OCI-LY3 (cell line): ENCODE results near the gene TAF4.

Experiments
- H2AFZ ChIP-seq: fragments of 200-600, 300-600 bp; shearing (Covaris generic); 2 replicates; pipeline ENCODE4 v1.6.0; 2014; ENCODE audit warnings: antibody characterized with exemption, low read depth, low read length
- H3K27ac ChIP-seq: fragments of 200-600, 300-600 bp; sonication (generic); 2 replicates; pipeline ENCODE4 v1.5.1; 2014; ENCODE audit warnings: mild to moderate bottlenecking, low read length, moderate library complexity, mixed read lengths
- H3K27me3 ChIP-seq: fragments of 200-600, 300-600 bp; sonication (generic); 2 replicates; pipeline ENCODE4 v1.6.1; 2014; ENCODE audit warnings: low read depth, low read length, mixed read lengths
- H3K36me3 ChIP-seq: fragments of 200-600, 300-600 bp; sonication (generic); replicated peaks from 2 replicates; pipeline ENCODE3; 2014; ENCODE audit warnings: low read depth, low read length, mixed read lengths
- H3K4me1 ChIP-seq: fragments of 300-600, 200-600 bp; sonication (generic); 2 replicates; pipeline ENCODE4 v1.6.1; 2014; ENCODE audit warnings: low read length, mixed read lengths
- H3K4me2 ChIP-seq: fragments of 200-600, 300-600 bp; sonication (generic); 2 replicates; pipeline ENCODE4 v1.6.1; 2014; ENCODE audit warnings: low read length, mixed read lengths
- H3K4me3 ChIP-seq: fragments of 300-600, 200-600 bp; sonication (generic); 2 replicates; pipeline ENCODE4 v1.5.1; 2014; ENCODE audit warnings: antibody characterized with exemption, mild to moderate bottlenecking, low read length, moderate library complexity
- H3K79me2 ChIP-seq: fragments of 300-600, 200-600 bp; shearing (Covaris generic); 2 replicates; pipeline ENCODE4 v1.6.1; 2014; ENCODE audit warnings: mild to moderate bottlenecking, low read length, mixed read lengths
- H3K9ac ChIP-seq: fragments of 300-600, 200-600 bp; shearing (Covaris generic); 2 replicates; pipeline ENCODE4 v1.6.0; 2014; ENCODE audit warnings: mild to moderate bottlenecking, low read length, moderate library complexity
- H3K9me3 ChIP-seq: fragments of 200-600, 300-600 bp; shearing (Covaris generic); 2 replicates; pipeline ENCODE4 v1.6.1; 2014; ENCODE audit warnings: low read length, mixed read lengths; ENCODE audit not compliant: insufficient read depth
- H4K20me1 ChIP-seq: fragments of 200-600, 300-600 bp; sonication (generic); 2 replicates; pipeline ENCODE4 v1.6.1; 2016; ENCODE audit warnings: low read length, mixed read lengths; ENCODE audit not compliant: insufficient read depth
- EZH2phosphoT487 ChIP-seq: fragments of 200-600 bp; shearing (Covaris generic); IDR thresholded peaks from 2 replicates; pipeline ENCODE4 v1.6.1; 2018; ENCODE audit warnings: antibody characterized with exemption, mixed run types, low read depth
- TF ChIP-seq, protein P1 (sequence below): fragments of 200-600, 300-600 bp; sonication (generic); IDR thresholded peaks from 2 replicates; pipeline ENCODE4 v1.5.1; 2014; ENCODE audit warnings: antibody characterized with exemption, low read length, low read depth

TAF4 gene

DNA sequence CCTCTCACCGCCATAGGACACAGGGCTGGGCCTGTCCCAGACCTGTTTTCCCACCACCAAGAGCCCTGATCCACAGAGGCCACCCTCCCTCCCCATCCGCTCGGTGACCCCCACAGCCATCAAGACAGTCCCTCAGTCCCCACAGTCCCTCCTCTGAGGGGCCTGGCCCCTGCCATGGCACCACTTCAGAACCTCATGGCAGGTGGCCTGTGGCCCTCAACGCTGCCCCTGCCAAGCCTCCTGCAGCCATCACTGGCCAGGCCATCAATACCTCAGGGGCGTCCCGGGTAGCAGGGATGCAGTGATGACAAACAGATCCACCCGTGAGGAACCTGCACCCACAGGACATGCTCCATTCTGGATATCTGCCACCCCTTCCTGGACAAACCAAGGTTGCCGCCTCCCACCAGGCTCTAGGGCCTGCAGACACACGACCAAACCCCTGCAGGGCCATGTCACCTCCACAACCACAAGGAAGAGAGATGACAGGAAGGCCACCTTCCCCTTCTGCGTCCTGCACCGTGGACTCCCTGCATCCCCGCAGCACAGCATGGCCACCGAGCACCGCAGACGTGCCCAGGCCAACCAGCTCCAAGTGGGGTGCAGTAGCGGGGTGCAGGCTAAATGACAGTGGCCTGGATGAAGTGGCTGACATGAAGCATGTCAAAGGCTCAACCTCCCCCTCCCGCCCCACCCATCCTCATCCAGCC is 14.0 kb downstream of the TAF4 start:
- H3K36me3 ChIP-seq: peaks cover 2% of the 10 kb centered on the region
- no peak overlapping the region for H2AFZ ChIP-seq
- no peak for TF ChIP-seq EZH2phosphoT487
- TF ChIP-seq, protein P1, sequence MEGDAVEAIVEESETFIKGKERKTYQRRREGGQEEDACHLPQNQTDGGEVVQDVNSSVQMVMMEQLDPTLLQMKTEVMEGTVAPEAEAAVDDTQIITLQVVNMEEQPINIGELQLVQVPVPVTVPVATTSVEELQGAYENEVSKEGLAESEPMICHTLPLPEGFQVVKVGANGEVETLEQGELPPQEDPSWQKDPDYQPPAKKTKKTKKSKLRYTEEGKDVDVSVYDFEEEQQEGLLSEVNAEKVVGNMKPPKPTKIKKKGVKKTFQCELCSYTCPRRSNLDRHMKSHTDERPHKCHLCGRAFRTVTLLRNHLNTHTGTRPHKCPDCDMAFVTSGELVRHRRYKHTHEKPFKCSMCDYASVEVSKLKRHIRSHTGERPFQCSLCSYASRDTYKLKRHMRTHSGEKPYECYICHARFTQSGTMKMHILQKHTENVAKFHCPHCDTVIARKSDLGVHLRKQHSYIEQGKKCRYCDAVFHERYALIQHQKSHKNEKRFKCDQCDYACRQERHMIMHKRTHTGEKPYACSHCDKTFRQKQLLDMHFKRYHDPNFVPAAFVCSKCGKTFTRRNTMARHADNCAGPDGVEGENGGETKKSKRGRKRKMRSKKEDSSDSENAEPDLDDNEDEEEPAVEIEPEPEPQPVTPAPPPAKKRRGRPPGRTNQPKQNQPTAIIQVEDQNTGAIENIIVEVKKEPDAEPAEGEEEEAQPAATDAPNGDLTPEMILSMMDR: no peak
- H3K4me2 ChIP-seq: no peak overlapping the region
- H4K20me1 ChIP-seq: peaks cover 96% of the 10 kb centered on the region
- H3K79me2 ChIP-seq: peaks cover 99% of the 10 kb centered on the region
- no peak overlapping the region for H3K4me3 ChIP-seq
- H3K9me3 ChIP-seq: no peaks in the 10 kb centered on the region
- H3K27ac ChIP-seq: no peak overlapping the region
- H3K27me3 ChIP-seq: no peaks in the 10 kb centered on the region
- no peak overlapping the region for H3K9ac ChIP-seq
- no peaks in the 10 kb centered on the region for H3K4me1 ChIP-seq

DNA sequence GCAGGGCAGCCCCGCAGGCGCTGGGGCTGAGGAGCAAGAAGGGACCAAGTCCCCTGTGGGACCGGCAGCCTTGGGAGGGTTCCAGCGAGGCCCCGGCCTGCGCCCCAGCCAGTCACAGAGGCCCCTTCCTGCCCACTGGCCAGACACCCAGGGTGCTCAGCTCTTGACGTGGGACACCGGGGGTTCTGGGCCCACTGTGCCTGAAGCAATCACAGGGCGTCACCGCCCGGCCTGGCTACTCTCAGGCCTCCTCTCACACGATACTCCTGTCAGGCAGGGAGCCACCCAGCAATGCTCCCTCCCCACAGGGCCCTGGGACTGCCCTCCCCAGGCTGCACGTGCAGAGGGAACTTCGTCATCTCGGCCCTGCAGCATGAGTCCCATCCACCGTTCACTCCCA is 14.5 kb downstream of the TAF4 start:
- H3K36me3 ChIP-seq: peaks cover under 1% of the 10 kb centered on the region
- H3K9ac ChIP-seq: no peak overlapping the region
- H3K4me1 ChIP-seq: no peaks in the 10 kb centered on the region
- H3K79me2 ChIP-seq: peaks cover 99% of the 10 kb centered on the region
- no peak overlapping the region for H2AFZ ChIP-seq
- no peak overlapping the region for H3K27ac ChIP-seq
- no peak overlapping the region for H3K4me3 ChIP-seq
- H3K4me2 ChIP-seq: no peak overlapping the region
- H4K20me1 ChIP-seq: peaks cover 95% of the 10 kb centered on the region
- H3K27me3 ChIP-seq: no peaks in the 10 kb centered on the region
- TF ChIP-seq, protein P1: no peak
- TF ChIP-seq EZH2phosphoT487: no peak
- H3K9me3 ChIP-seq: no peaks in the 10 kb centered on the region

DNA sequence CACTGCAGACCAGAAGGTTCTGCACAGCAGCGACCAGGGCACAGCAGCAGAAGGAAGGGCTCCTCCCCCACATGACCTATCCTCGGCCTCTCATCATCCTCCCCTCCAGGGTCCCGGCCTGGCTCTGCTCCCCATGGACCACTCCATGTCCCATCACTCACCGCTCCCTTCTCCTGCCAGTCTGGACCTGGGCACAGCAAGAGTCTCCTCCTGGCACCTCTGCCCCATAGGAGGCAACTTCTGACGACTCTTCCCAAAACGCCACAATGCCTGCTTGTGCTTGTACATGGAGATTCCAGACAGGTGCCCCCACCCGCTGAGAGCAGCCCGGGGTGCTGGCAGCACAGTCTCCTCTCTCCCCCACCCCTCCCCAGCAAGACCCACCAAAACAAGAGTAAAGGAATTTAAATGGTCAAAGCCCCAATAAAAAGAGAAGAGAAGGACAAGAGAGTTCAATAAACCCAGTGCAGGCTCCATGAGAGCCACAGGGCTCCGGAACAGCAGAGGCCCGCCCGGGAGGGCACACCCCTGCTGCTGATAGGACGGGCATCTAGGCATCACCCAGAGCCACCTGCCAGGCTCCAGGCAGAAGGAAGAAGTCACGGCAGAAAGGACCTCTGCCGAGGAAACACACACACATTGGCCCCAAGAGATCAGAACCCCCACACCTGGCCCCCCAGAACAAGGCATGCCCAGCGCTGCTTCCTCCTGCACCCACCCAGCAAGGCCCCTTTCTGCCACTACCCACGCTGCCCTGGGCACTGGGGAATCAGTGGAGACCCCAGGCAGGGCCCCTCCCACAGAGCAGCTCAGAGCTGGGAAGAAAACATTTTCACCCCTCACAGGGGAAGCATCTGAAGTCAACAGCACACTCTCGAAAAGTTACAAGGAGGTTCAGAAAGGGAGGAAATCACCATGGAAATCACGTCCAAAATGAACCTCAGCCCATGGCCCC is 15.2 kb downstream of the TAF4 start:
- H3K4me2 ChIP-seq: no peak overlapping the region
- H3K9me3 ChIP-seq: no peaks in the 10 kb centered on the region
- peaks cover 91% of the 10 kb centered on the region for H4K20me1 ChIP-seq
- H3K79me2 ChIP-seq: peaks cover 99% of the 10 kb centered on the region
- no peaks in the 10 kb centered on the region for H3K36me3 ChIP-seq
- H3K27ac ChIP-seq: no peak overlapping the region
- TF ChIP-seq, protein P1: no peak
- TF ChIP-seq EZH2phosphoT487: no peak
- no peaks in the 10 kb centered on the region for H3K27me3 ChIP-seq
- no peak overlapping the region for H3K9ac ChIP-seq
- H3K4me3 ChIP-seq: no peak overlapping the region
- H2AFZ ChIP-seq: no peak overlapping the region
- H3K4me1 ChIP-seq: no peaks in the 10 kb centered on the region
